Measurements from ENCODE around the gene SETD7.
A peak's percentile ranks its signal among the peaks of the same experiment; 100 is the strongest.

SETD7 gene

DNA sequence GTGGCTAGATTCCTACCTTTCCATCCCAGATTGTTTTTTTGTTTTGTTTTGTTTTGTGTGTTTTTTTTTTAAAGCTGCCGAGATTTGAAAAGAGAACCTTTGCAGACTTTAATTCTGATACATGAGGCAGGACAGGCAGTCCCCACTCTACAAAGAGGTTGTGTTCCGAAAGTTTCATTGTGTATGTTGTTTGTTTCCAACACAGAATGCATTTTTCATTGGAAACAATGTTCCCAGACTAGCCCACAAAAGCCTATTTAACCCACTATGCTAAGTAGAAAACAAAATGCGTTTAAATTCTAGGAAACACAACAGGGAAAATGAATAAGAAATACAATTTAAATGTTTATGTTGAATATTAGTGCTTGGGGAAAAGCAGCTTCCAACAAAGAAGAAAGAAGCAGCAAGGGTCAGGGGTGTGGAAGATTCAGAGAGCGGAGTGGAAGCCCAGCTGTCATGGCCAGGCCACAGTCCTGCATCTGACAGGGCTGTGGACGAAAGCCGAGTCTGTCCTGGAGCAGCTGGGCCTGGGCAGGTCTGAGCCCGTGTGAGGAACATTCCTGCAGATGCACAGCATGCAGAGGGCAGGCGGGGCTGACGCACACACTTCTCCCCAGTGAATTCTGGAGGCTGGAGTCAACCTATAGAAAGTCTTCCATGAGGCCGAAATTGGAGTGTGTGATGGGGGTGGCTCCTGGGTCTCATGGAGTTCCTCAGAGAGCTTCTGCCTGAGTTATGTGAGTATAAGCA lies 12.4 kb upstream of the SETD7 start:
- no peak for DNase-seq

DNA sequence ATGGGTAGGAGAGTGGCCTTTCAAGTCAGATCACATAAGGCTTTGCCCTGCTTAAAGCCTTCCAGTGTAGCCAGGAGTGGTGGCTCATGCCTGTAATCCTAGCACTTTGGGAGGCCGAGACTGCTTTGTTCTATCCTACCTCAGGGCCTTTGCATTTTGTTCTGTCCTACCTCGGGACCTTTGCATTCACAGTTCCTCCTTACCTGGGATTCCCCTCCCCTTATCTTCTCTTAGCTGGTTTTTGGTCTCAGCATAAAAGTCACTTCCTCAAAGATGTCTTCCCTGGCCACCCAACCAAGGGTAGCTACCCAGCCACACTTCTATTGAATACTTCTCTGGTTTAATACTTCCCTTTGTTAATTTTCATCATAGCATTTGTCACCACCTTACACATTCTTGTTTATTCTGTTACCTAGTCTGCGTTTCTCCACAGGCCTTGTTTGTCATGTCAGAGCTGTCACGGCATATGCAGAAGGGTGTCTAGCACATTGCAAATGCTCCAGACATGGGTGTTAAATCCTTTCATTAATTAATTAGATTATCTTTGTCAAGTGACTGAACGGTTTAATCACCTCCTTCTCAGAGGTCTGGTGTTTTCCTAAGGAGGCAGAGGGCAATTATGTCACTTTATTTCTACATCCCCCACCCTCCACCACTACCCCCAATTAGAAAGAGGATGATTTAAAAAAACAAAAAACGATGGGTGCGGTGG lies 11.3 kb upstream of the SETD7 start:
- DNase-seq, result no peak

DNA sequence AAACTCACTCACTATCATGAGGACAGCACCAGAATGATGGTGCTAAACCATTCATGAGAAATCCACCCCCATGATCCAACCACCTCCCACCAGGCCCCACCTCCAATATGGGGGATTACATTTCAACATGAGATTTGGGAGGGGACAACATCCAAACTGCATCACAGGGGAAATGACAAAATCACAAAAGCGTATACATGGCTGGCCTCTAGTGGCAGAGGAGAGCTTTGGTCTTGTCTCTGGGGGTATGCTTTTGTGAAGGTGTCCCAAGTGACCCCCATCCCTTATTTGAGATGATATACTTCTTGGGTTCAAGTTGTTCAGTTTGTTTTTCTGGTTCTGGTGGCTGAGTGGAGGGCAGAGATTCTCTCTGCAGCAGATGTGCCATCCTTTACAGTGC lies 8.5 kb upstream of the SETD7 start:
- DNase-seq, result no peak

DNA sequence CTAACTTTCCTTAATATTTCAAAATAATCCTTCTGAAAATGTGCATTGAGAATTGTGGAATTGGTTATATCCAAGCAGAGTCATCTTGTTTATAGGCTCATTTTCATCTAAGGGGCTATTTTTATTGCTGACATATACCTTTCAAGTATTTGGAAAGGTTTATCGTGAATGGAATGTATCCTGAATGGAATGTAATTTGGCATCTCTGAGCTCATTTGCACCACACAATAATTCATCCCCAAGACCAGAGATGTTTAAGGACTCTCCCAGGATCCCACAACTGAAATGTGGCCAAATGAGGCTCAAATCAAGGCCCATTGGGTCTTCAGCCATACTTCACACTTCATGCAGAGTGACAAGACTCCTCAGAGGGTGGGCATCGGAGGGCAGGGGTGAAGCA lies 7.5 kb upstream of the SETD7 start:
- no peak for DNase-seq

DNA sequence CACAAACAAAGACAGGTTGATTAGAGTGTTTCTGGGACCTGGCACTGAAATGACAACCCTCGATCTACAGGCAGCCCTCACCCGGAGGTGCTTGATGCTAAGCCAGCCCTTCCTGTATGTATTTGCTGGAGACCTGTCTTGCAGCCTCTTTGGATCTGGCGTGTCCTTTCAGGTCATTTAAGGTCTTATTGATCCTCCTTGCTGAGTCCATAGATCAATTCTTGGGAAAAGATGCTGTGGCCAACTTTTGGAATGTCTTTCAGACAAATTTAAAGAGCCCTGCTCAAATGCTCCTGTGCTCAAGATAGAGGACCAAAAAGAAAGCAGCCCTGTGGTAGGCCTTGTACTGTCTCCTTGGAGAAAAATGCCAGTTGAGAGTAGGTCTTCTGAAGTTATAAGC lies 6.8 kb upstream of the SETD7 start:
- no peak for DNase-seq

DNA sequence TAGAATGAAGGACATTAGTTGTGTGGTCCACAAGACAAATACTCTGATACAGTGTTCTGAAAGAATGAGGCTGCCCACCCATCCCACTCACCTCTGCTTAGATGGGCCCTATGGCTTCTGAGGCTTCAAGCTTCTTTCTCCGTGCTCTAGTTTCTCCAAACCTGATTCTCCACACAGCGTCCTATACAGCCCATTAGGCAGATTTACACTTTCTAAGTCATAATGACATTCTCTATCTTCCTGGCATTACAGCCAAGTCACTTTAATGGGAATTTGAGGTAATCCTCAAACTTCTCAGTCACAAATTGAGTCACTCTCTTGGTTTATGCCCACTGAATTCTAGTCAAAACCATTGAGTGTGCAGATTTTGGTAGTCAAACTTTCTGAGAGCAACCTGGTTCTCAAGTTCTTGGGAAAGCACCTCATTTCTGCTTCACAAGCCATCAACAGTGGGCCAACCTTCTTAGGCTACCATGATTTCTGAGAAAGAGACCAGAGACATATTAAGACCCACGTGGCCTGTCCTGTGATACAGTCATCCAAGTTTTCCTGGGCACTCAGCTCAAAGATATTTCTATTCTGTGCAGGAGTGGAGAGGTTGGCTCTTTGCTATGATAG lies 6.2 kb upstream of the SETD7 start:
- no peak for DNase-seq

DNA sequence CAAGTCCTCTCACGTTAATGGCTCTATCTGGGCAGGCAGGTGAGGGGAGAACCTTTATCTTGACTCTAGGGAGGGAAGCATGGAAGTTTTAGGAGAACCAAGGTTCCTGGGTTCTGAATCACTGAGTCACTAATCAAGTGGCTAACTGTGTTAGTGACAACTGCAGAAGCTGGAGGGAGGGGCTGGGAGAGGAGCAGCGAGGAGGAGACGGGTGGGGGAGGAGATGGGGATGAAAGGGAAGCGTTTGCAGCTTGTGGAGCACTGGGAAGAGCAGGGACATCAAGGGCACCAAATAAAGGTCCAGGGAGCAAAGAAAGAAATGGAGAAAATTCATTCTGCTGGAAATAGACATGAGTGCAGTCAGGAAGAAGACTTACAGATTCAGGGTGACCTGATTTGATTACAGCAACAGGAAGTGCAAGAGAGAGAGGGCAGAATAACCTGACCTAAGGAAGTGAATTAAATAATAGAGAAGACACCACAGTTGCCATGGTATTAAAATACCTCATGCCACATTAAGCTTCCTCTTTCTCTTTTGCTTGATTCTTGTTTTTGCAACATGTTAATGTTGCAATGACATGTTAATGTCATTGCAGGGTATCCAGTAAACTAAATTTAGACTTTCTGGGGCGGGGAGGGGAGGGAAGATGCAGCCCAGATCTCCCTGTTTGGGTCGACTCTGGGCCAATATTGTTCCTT lies 4.5 kb upstream of the SETD7 start:
- no peak for DNase-seq

DNA sequence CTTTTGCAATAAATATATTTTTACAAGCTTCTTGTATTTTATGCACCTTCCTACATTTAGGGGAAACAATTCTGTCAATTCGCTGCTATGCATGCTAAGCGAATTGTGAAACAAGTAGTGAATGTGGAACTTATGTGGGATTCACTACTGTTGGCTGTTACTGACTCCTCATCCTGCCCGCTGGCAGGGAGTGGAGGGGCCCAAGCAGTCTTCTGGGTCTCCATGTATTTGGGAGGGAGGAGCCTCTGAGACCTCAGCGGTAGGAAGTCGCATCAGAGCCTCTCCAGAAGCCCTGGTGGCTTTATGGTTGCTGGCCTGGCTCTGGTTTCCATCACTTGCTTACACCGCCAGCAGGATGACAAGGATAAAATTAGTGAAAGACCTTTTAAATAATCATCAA lies 3.7 kb upstream of the SETD7 start:
- DNase-seq, result no peak

DNA sequence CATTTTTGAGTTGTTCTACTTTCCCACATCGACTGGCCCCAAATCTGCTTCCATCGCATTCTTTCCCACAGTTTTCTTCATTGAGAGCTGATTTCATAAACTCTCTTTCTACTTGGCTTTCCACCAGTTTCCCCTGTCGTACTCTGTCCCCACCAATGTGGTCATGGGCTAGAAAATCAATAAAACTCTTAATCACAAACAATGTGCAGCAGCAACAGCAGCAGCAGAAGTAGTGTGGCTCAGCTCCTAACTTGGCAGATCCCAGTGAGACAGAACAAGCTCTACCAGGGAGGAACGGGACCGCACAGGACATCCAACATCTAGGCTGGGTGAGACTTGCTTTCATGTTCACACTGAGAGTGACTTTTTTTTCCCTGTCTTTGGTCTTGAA lies 3.1 kb upstream of the SETD7 start:
- DNase-seq, result no peak

DNA sequence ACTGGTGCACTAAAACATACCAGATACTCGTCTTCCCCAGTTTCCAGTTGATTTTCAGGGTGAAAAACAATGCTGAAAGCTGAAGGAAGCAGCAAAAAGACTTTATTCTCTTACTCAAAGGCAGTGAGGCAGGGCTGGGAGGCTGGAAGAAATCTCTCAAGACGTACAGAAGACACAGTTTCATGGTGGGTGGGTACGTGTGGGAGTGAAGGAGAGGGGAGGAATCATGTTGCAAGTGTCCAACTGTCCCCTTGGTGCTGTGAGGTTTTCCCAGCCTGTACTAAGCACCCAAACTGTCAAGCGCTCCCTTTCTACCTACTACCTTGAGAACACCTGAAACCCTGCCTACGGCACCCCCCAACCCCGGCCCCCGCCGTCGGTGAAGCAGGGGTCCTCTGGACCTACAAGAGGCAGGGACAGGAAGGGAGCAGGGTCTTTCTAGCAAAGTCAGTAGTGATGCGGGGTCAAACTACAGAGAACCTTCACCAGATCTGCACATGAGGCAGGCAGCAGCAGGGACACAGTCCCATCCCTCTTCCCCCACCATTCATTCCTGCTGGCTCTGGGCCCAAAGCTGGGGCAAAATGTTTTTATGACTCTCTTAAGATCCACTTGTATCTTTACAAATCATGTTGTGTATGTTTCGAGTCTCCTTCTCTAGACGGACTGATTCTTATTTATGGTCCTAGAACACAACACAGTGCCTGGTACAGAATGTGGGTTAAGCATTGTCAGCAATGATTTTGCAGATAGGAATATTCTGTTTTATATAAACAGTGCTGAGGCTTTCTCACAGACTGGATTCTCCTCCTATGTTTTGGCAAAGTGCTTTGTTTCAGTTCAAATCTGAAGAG lies 2.4 kb upstream of the SETD7 start:
- peak; percentile 2 for DNase-seq

DNA sequence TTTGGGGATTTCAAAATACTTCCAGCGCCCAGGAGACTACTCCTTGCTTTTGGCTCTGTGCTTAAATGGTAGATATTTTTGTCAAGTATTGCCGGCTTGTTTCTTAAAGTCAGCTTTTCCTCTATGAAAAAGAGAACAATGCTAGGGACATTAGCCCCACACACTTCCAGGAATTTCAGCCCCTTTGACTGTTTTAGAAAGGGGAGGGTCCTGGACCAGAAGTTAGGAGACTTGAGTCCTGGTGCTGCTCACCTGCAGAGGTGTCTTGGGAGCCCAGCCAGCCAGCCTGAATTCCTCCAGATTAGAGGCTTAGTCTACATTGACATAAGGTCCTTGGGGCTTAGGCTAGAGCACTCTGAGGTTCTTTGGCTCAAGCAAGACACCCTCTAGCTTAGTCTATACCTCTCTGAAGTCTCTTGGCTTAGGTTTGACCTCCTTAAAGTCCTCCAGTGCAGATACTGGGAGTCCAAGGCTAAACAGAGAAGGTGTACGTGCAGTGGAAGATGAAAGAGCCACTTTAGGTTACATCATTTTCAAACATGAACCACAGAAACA lies 1.6 kb upstream of the SETD7 start:
- no peak for DNase-seq

DNA sequence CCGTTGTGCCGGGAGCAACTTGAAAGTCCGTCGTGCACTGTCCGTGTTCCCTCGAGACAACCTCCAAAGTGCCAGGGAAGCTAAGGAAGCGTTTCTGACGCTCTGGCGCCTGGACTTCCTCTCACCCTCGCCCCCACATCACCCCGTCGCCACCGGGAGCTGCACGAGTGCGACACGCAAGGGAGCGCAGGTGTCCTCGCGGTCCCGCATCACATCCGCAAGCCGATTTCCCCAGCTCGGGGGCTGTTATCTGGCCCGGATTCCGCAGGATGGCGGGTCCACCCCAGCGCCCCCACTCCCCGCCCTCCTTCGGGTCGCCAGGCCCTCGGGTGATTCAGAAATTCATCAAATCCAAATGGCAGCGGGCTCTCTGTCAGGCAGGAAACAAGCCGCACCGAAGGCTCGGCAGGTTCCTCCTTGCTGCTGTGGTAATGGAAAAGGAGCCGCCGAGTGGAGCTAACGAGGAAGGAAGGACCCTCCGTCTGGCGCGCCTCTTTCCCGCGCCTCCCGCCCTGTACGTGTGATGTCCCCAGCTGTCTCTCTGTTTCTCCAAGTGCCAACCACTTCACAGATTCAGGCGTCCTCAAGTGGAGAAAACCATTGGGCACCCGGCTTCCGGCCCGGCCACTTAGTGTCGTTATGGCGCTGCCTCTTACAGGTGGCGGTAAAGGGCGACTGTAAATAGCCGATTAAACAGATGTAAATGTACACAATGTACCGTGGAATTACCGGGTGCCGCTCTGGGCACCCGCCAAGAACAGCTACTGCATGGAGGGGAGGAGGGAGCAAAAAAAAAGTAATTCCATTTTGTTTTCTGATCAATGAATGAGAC lies 921 bp upstream of the SETD7 start:
- peak; percentile 88 for DNase-seq

DNA sequence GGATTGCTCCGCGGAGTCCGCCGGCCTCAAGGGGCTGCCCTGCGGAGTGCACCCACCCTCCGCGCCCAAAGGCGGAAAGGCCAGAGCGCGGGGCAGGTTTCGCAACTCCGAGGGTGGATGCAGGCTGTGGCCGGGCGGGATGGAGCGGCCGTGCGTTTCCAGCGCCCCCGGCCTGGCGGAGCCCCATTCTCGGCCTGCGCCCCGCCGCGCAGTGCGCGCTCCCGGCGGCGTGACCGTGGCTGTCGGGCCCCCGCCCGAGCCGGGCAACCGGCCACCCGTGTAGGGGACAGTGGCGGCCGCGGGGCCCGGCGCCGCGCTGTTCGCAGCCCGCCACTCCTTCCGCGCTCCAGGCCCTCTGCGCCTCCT lies 331 bp downstream of the SETD7 start:
- DNase-seq, result no peak

DNA sequence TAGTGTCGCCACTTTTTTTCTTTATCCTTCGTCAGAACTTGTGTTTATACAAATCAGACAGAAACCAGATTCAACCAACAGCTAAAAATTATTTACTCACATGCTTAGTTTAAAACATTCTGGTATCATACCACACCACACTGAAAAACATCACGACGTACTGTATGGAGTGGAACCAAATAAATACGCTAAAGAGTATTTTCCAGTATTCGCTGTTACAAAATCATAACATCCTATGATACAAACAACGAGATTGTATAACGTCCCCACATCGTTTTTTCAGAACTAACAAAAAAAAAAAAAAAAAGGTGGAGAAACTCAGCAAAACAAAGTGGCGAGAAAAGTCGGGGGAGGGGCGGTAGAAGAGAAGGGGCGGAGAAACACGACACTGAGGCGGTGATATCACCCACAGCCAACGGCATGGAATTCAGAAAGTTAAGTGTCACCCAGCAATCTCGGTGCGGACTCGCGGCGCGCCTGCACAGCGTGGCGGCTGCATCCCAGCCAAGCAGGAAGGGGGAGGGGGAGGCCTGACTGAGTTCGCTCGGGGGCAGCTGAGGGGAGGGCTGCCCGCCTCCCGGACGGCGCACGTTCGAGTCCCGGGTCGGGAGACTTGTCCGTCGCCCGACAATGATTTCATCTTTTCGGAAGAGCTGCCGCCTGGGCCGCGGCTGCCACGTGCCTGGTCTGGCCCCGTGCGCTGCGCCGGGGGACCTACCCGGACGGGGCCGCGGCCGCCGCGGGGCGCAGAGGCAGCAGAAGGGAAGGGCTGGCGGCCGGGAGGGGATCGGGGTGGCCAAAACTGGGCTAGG lies 920 bp downstream of the SETD7 start:
- peak; percentile 46 for DNase-seq

DNA sequence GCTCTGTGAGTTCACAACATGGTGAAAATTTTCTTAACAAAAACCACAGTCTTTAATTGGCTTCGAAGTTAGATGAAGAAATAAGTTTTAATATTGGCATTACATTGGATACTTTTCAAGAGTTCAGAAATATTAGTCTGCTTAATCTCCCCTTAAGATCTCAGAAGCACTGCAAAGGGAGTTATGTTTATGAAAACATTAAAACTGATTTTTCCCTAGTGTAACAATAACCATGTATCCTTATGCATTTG lies 1.5 kb downstream of the SETD7 start:
- DNase-seq, result no peak

DNA sequence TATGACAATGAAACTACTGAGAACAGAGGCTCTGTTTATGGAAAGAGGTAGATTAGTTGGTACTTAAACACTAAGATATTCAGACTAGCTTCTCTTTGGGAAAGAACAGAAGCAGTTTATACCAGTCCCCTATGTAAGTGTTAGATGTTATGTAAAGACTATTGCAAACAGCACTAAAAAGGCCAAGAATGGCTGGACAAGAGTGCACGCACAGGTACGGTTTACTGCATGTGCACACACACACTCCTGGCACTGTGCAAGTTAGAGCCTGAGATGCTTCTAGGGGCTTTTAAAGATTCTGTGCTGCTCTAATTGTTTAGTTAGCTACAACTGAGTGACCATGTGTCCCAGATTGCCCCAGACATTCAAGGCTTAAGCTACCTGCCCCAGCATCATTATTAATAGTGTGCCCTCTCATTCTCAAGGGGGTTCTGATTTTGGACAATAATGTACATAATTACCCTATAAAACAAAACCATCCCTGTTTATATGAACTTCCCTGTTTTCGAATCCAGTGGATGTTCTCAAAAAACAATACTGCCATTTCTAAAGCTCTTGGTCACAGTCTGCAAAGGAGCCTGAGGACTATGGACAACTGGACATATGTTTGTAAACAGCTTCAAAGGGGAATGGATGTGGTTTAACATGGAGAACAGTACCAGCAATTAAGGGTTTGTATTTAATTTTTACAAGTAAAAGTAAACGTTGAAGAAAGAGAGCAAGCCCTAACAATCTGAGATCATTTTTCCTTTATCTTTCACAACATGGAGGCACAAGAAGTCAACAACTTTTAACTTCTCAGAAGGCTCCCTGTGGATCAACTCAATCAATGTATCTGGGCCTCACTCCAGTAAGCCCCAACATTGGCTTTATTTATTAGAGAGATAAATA lies 2.0 kb downstream of the SETD7 start:
- DNase-seq, result no peak

DNA sequence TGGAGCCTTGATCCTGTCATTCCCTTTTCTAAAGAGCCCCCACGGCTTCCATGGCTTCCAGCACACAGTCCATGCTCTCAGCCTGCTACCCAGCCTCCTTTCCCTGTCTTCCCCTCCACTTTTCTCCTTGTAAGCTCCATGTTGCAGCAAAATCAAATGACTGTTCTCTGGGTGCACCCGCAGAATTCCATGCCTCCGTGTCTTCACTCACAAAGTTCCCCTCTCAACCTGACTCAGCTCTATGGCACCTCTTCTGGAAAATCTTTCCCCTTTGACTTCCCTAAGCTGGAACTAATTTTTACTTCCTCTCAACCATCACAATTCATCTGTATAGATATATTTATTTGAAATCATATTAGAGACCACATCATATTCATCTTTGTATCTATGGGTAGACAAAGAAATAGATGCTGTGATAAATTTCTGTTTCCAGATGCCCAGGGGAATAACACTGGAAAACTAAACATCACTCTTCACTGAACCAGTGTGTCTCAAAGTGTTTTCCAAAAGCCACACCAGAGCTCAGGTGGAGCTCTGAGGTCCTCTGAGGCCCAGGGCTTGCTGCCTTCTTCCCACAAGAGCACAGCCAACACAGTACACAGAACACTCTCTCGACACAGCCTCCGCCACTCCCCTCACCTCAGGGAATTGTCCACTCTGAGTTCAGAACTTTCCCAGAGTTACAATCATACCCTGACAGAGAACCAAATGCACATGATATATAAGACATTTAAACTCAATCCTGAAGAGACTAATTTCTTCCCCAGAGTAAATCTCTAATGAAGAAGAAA lies 3.3 kb downstream of the SETD7 start:
- DNase-seq, result no peak

DNA sequence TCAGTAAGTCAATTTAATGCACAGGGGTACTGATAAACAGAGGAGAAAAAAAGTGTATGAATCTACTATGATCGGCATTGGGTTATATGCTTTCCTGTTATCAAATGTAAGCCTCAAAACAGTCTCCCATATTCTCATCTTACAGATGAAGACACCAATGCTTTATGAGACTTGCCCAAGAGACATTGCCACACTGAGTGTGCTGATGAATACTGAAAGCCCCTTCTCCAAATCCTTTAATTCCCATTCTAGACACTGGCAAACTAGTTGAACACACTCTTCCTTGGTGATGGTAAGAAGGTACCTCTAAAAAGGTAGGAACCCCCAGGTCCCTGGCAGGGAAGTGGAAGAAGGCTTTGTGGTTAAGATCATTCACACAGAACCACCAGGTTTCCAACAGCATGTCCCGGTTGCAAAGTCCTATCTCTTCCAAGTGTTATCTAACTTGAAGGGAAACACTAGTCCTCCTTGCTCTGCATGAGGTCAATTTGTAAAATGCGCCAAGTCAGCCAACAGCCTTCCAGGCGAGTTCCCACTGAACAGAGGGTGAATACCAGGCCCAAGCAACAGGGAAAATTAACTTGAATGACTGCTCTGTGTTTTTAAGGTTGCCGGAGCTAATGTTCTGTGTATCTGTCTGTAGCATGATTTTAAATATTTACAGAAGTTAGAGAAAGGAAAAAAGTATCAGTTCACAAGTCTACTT lies 5.1 kb downstream of the SETD7 start:
- DNase-seq, result no peak

Measured in NCI-H1092 (cell line).